CD4-positive, alpha-beta T cell treated with Interleukin-21 for 1 hour (primary cell): ENCODE data around the gene CLDN15.

Experiments used
- DNase-seq: peaks from one replicate; pipeline ENCODE4 v3.0.0-alpha.2; 2020

CLDN15 gene

GRCh38 chr7:101243646-101244374 is 6.2 kb upstream of the CLDN15 start:
- DNase-seq = no peak

GRCh38 chr7:101241443-101242349 is 4.1 kb upstream of the CLDN15 start:
- DNase-seq = no peak

- DNase-seq = no peak
These were observed 3.4 kb upstream of the CLDN15 start for GRCh38 chr7:101241015-101241363.

GRCh38 chr7:101240226-101241014 is 2.8 kb upstream of the CLDN15 start:
- DNase-seq = no peak

- DNase-seq = no peak
These were observed 2.3 kb upstream of the CLDN15 start for GRCh38 chr7:101239951-101240220.

- DNase-seq = no peak
These were observed 1.8 kb upstream of the CLDN15 start for GRCh38 chr7:101239191-101239950.

GRCh38 chr7:101238226-101239182 is 902 bp upstream of the CLDN15 start:
- DNase-seq = no peak

- DNase-seq = no peak
These were observed 1.2 kb downstream of the CLDN15 start for GRCh38 chr7:101236292-101236835.

- no peak for DNase-seq
These were observed 2.1 kb downstream of the CLDN15 start for GRCh38 chr7:101235522-101235921.

GRCh38 chr7:101235050-101235449 is 2.6 kb downstream of the CLDN15 start:
- DNase-seq = no peak

- DNase-seq = no peak
These were observed 3.0 kb downstream of the CLDN15 start for GRCh38 chr7:101234636-101235035.

GRCh38 chr7:101233907-101234547 is 3.6 kb downstream of the CLDN15 start:
- DNase-seq = no peak

GRCh38 chr7:101232141-101232850 is 5.3 kb downstream of the CLDN15 start:
- no peak for DNase-seq

GRCh38 chr7:101231644-101232043 is 6.0 kb downstream of the CLDN15 start:
- no peak for DNase-seq

- no peak for DNase-seq
These were observed 10.9 kb downstream of the CLDN15 start for GRCh38 chr7:101226721-101227120.

- DNase-seq = no peak
These were observed 12.0 kb downstream of the CLDN15 start for GRCh38 chr7:101225650-101226049.

- DNase-seq = no peak
These were observed 14.1 kb downstream of the CLDN15 start for GRCh38 chr7:101223528-101223927.

- DNase-seq = no peak
These were observed 15.2 kb downstream of the CLDN15 start for GRCh38 chr7:101222275-101222830.

GRCh38 chr7:101220295-101220694 is 17.3 kb downstream of the CLDN15 start:
- no peak for DNase-seq
